Mammary epithelial cell (primary cell): ENCODE data around the gene SLC38A8.

Source experiments
- EZH2 ChIP-seq: IDR thresholded peaks from 2 replicates; pipeline ENCODE4 v1.6.1; 2012; ENCODE audit warnings: low read length, inconsistent platforms, borderline replicate concordance
- TF ChIP-seq, protein P1 (sequence below), 2 donors: IDR thresholded peaks in 1 of 2; conservative IDR thresholded peaks in 1 of 2; 2 replicates each; pipeline ENCODE4 v1.5.1; 2011 to 2012; ENCODE audit warnings: inconsistent platforms in 2 of 2, low read length in 2 of 2, mild to moderate bottlenecking in 2 of 2, control low read depth in 1 of 2, low read depth in 1 of 2; ENCODE audit not compliant: insufficient read depth in 1 of 2; ENCODE audit errors: extremely low read depth in 1 of 2

DNA sequence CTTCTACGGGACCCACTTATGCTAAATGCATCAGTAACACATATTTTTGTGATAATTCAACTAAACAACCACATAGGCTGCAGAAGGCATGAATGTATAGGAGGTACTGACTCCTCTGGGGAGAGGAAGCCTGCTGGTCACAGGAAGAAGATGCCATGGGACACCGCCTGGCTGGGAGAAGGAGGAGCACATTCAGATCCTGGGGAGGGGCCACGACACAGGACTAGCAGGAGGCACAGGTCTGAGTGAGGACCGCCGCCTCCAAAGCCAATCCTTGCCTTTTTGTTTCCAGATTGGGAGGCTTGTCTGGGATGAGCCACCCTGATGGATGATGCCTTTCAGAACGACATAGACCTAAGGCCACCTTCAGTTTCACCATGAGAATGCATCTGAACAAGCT is 39.5 kb upstream of the SLC38A8 start:
- TF ChIP-seq, protein P1, sequence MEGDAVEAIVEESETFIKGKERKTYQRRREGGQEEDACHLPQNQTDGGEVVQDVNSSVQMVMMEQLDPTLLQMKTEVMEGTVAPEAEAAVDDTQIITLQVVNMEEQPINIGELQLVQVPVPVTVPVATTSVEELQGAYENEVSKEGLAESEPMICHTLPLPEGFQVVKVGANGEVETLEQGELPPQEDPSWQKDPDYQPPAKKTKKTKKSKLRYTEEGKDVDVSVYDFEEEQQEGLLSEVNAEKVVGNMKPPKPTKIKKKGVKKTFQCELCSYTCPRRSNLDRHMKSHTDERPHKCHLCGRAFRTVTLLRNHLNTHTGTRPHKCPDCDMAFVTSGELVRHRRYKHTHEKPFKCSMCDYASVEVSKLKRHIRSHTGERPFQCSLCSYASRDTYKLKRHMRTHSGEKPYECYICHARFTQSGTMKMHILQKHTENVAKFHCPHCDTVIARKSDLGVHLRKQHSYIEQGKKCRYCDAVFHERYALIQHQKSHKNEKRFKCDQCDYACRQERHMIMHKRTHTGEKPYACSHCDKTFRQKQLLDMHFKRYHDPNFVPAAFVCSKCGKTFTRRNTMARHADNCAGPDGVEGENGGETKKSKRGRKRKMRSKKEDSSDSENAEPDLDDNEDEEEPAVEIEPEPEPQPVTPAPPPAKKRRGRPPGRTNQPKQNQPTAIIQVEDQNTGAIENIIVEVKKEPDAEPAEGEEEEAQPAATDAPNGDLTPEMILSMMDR (conservative IDR thresholded peaks at IDR 0.05 in 1 of 2, IDR thresholded peaks at IDR 0.05 in 1 of 2; ENCODE audit: extremely low read depth in 1 of 2, insufficient read depth in 1 of 2, low read depth in 1 of 2, low read length in 2 of 2): no peak
- TF ChIP-seq EZH2: no peak
